Right forelimb (tissue), 1 donor: Measurements from ENCODE around the gene EHD4.

Experiments
- DNase-seq: peaks from one replicate; pipeline ENCODE4 v3.0.0-alpha.2; 2018

Gene EHD4

GRCh38 chr15:41994772-41995475 is 22.6 kb upstream of the EHD4 start:
- DNase-seq, result no peak

- no peak for DNase-seq
Measured at GRCh38 chr15:41994171-41994650, 21.9 kb upstream of the EHD4 start.

GRCh38 chr15:41993472-41994170 is 21.3 kb upstream of the EHD4 start:
- no peak for DNase-seq

GRCh38 chr15:41992803-41993190 is 20.4 kb upstream of the EHD4 start:
- no peak for DNase-seq

GRCh38 chr15:41992151-41992802 is 19.9 kb upstream of the EHD4 start:
- DNase-seq, result no peak

GRCh38 chr15:41990691-41991090 is 18.3 kb upstream of the EHD4 start:
- DNase-seq, result no peak

GRCh38 chr15:41990243-41990605 is 17.9 kb upstream of the EHD4 start:
- DNase-seq, result no peak

GRCh38 chr15:41989573-41990242 is 17.4 kb upstream of the EHD4 start:
- peak; percentile 94 for DNase-seq

GRCh38 chr15:41988896-41989572 is 16.7 kb upstream of the EHD4 start:
- no peak for DNase-seq

GRCh38 chr15:41987925-41988275 is 15.5 kb upstream of the EHD4 start:
- DNase-seq, result no peak

GRCh38 chr15:41987246-41987924 is 15.0 kb upstream of the EHD4 start:
- no peak for DNase-seq

- no peak for DNase-seq
Measured at GRCh38 chr15:41985236-41986160, 13.1 kb upstream of the EHD4 start.

- no peak for DNase-seq
Measured at GRCh38 chr15:41984622-41985021, 12.3 kb upstream of the EHD4 start.

- no peak for DNase-seq
Measured at GRCh38 chr15:41983621-41984571, 11.5 kb upstream of the EHD4 start.

GRCh38 chr15:41983221-41983620 is 10.9 kb upstream of the EHD4 start:
- peak; percentile 36 for DNase-seq

- peak; percentile 32 for DNase-seq
Measured at GRCh38 chr15:41982133-41982930, 10.0 kb upstream of the EHD4 start.

- peak; percentile 27 for DNase-seq
Measured at GRCh38 chr15:41981371-41982132, 9.2 kb upstream of the EHD4 start.

- peak; percentile 36 for DNase-seq
Measured at GRCh38 chr15:41980654-41981323, 8.4 kb upstream of the EHD4 start.
